Activated CD8-positive, alpha-beta T cell treated with anti-CD3 and anti-CD28 coated beads for 36 hours (primary cell): ENCODE measurements around the gene CABP5. TPM values are rescaled to one million over a fixed set of nuclear protein-coding genes. Genes with fewer than 3 reads are reported as not detected.
"Not testable (repeated sequence)": the region's sequence is repeated elsewhere in the genome, so short reads cannot be mapped to it uniquely, and the experiment has no call there.

Experiments
- ATAC-seq: fragments of 200-7000 bp; cut with Tn5 transposase; one replicate; pipeline ENCODE4 v1.10.0; 2021; ENCODE audit warnings: mild to moderate bottlenecking, moderate library complexity
- CTCF ChIA-PET: fragments of 350-600 bp; sonication (Branson Sonifier 250); formaldehyde crosslinking; loops from one replicate; lab custom pipeline; 2021; ENCODE audit warnings: antibody characterized with exemption; lab: Charles Lee
- POLR2A ChIA-PET: fragments of 350-600 bp; sonication (Branson Sonifier 250); formaldehyde crosslinking; loops from one replicate; lab custom pipeline; 2021; ENCODE audit warnings: antibody characterized with exemption; lab: Charles Lee
- DNase-seq: peaks from one replicate; pipeline ENCODE4 v3.0.0-alpha.2; 2020
- H3K27ac Mint-ChIP-seq: one replicate; pipeline ENCODE4 v1.8.0; 2021; ENCODE audit warnings: mild to moderate bottlenecking, mixed read lengths
- H3K27me3 Mint-ChIP-seq: one replicate; pipeline ENCODE4 v1.8.0; 2021; ENCODE audit warnings: mixed read lengths
- H3K36me3 Mint-ChIP-seq: one replicate; pipeline ENCODE4 v1.8.0; 2021; ENCODE audit warnings: low read depth, mixed read lengths
- H3K4me1 Mint-ChIP-seq: one replicate; pipeline ENCODE4 v1.8.0; 2021; ENCODE audit warnings: low read depth, mixed read lengths
- H3K4me3 Mint-ChIP-seq: one replicate; pipeline ENCODE4 v1.8.0; 2021; ENCODE audit warnings: mild to moderate bottlenecking, moderate library complexity, mixed read lengths
- H3K9me3 Mint-ChIP-seq: one replicate; pipeline ENCODE4 v1.8.0; 2021; ENCODE audit warnings: mixed read lengths
- CTCF ChIP-seq: fragments of 200-600 bp; IDR thresholded peaks from one replicate; pipeline ENCODE4 v1.8.0; 2022; ENCODE audit warnings: antibody characterized with exemption, mild to moderate bottlenecking
- intact Hi-C: fragments of 100-400 bp; cut with micrococcal nuclease; formaldehyde crosslinking; loops from one replicate; pipeline ENCODE4 v1.10.0; 2022
- total RNA-seq, 2 experiments: library from RNA; stranded (reverse); gene quantifications; one replicate each; pipeline ENCODE4 v1.2.3, GENCODE V29; 2021

Gene CABP5
- total RNA-seq, 2 experiments from 2014 or later = not detected

- H3K36me3 Mint-ChIP-seq = no peaks in the 10 kb centered on the region
- H3K9me3 Mint-ChIP-seq = no peaks in the 10 kb centered on the region
- H3K4me1 Mint-ChIP-seq = no peaks in the 10 kb centered on the region
- H3K27ac Mint-ChIP-seq = no peak overlapping the region
- ATAC-seq = no peak
- H3K4me3 Mint-ChIP-seq = no peak overlapping the region
- no peak for DNase-seq
- H3K27me3 Mint-ChIP-seq = peaks cover 2% of the 10 kb centered on the region
- ChIA-PET POLR2A (no interaction called here), CTCF (interaction anchor here (1.2 kb wide), 1 partner anchor 16 kb away, joined by 4 read pairs; no protein-coding TSS in a partner anchor)
- no peak for TF ChIP-seq CTCF
- intact Hi-C loops = no loop called here
Measured at GRCh38 chr19:48085076-48085475, 41.2 kb upstream of the CABP5 start.

GRCh38 chr19:48081106-48081505 lies 37.2 kb upstream of the CABP5 start:
- H3K27me3 Mint-ChIP-seq = peaks cover 9% of the 10 kb centered on the region
- no peak for TF ChIP-seq CTCF
- CTCF ChIA-PET = no interaction called here
- ATAC-seq = no peak
- DNase-seq = no peak
- H3K4me1 Mint-ChIP-seq = no peaks in the 10 kb centered on the region
- H3K36me3 Mint-ChIP-seq = no peaks in the 10 kb centered on the region
- POLR2A ChIA-PET = no interaction called here
- H3K4me3 Mint-ChIP-seq = no peak overlapping the region
- intact Hi-C loops = no loop called here
- no peak overlapping the region for H3K27ac Mint-ChIP-seq
- no peaks in the 10 kb centered on the region for H3K9me3 Mint-ChIP-seq

DNA sequence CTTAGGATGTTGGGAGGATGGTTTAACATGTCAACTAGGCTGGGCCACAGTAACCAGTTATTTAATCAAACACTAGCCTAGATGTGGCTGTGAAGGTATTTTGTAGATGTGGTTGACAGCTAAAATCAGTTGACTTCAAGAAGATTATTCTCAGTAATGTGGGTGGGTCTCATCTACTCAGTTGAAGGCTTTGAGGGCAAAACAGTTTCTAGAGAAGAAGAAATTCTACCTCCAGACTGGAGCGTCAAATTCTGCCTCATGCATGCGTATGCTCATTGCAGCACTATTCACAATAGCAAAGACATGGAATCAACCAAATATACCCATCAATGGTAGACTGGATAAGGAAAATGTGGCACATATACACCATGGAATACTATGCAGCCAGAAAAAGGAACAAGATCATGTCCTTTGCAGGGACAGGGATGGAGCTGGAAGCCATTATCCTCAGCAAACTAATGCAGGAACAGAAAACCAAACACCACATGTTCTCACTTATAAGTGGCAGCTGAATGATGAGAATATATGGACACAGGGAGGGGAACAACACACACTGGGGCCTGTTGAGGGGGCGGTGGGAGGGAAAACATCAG lies 26.4 kb upstream of the CABP5 start:
- CTCF ChIA-PET, DNase-seq, H3K36me3 Mint-ChIP-seq, ATAC-seq, H3K9me3 Mint-ChIP-seq, intact Hi-C loops, H3K4me1 Mint-ChIP-seq, H3K27ac Mint-ChIP-seq, H3K27me3 Mint-ChIP-seq, H3K4me3 Mint-ChIP-seq: not testable (repeated sequence)
- POLR2A ChIA-PET = interaction anchor here (0.6 kb wide), 1 partner anchor 114 kb away, joined by 3 read pairs; no protein-coding TSS in a partner anchor

- ChIA-PET CTCF (no interaction called here), POLR2A (interaction anchor here (0.6 to 0.7 kb wide), 2 partner anchors 42 to 115 kb away, joined by 3 to 5 read pairs; no protein-coding TSS in a partner anchor)
- no peak for DNase-seq
- Mint-ChIP-seq H3K4me1 (no peaks in the 10 kb centered on the region), H3K27ac (no peak overlapping the region), H3K4me3 (no peak overlapping the region), H3K36me3 (no peaks in the 10 kb centered on the region), H3K27me3 (no peaks in the 10 kb centered on the region), H3K9me3 (no peaks in the 10 kb centered on the region)
- intact Hi-C loops = no loop called here
- ATAC-seq = no peak
- no peak for TF ChIP-seq CTCF
Measured at GRCh38 chr19:48069435-48069834, 25.6 kb upstream of the CABP5 start.

GRCh38 chr19:48064509-48064908 lies 20.6 kb upstream of the CABP5 start:
- POLR2A ChIA-PET = no interaction called here
- intact Hi-C loops = no loop called here
- ATAC-seq = no peak
- no peaks in the 10 kb centered on the region for H3K36me3 Mint-ChIP-seq
- CTCF ChIA-PET = no interaction called here
- H3K4me1 Mint-ChIP-seq = no peaks in the 10 kb centered on the region
- H3K27ac Mint-ChIP-seq = no peak overlapping the region
- DNase-seq = no peak
- no peaks in the 10 kb centered on the region for H3K9me3 Mint-ChIP-seq
- peaks cover 14% of the 10 kb centered on the region for H3K27me3 Mint-ChIP-seq
- TF ChIP-seq CTCF = no peak
- no peak overlapping the region for H3K4me3 Mint-ChIP-seq
